Stimulated activated CD8-positive, alpha-beta memory T cell treated with anti-CD3 and anti-CD28 coated beads, Interleukin-15, amount 100 ng/mL, for 1 hour (primary cell): ENCODE results near the gene SCN5A.
A peak's percentile ranks its signal among the peaks of the same experiment; 100 is the strongest.

ENCODE experiments used
- DNase-seq: peaks from one replicate; pipeline ENCODE4 v3.0.0-alpha.2; 2020; ENCODE audit warnings: low read depth

The SCN5A gene

DNA sequence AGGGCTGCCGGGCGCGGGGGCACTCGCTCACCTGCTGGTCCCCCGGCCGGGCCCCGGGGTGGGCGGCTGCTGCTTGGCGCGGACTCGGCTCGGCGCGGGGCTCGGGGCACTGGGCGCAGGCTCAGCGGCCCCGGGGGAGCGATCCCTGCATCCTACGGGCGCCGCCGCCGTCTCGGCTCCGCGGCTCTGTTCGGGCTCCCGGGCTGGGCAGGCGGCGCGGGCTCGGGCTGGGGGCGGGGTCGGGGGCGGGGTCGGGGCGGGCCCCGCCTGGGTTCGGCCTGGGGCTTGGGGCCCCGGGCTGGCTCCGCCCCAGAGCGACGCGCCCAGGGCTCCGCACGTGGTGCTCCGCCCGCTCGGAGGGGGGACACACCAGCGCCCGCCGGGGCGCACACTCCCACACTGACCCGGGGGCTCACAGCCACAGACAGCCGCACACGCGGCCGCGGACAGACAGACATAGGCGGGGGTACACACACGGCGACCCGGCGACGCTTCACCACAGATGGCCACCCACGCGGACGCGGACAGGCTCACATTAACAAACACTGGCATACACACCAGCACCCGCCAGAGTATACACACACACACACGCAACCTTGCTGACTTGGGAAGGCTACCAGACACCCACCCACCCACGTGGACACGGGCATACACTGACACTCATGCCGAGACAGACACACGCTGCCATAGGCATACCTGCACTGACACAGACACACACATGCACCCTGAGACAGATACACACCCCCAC lies at the start of gene SCN5A:
TSS of gene SCN5A (minus strand) at position 188 of the 748 bp plus-strand sequence. CDS start 16,380 bp downstream, outside the sequence.
- DNase-seq: no peak

DNA sequence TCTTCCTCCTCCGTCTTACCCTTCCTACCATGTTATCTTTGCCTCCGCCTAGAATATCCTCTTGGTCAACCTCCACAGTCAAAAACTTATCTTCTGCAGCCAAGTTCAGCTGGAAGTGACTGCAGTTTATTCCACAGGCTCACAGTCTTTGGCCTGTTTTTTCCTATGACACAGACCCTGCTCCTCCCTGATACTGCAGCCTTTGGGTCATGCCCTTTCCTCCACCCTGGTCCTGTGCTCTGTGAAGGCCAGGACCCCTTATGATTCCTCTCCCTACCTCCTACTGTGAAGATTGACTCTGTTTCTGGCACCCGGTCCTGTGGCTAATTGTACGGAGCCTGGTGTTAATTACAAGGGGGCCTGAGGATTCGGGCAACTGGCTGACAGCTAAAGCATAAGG lies 49.3 kb upstream of the SCN5A start:
- no peak for DNase-seq

DNA sequence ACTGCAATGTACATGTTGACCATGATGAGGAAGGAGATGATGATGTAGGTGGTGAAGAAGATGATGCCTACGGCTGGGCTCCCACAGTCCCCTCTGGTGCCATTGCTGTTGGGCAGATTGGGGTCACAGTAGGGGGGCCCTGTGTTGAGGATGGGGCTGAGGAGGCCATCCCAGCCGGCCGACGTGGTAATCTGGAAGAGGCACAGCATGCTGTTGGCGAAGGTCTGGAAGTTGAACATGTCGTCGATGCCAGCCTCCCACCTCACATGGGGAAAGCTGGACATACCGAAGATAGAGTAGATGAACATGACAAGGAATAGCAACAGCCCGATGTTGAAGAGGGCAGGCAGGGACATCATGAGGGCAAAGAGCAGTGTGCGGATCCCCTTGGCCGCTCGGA lies 48.6 kb upstream of the SCN5A start:
- no peak for DNase-seq

DNA sequence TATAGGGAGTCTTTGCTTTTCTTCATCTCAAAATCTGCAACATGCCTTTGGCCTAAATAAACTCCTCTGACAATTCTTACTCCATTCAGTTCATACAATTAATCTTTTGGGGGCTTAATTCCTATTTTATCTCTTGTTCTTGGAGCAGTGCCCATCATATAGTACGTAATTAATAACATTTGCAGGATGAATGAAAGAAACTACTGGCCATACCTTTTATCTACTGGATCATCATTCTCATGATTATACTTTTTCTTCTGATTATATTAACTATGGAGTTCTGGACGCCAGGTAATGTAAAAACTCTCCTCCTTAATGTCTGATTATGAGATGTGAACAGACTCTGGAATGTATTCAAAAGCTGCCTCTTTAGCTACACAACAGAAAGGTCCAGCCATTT lies 46.5 kb upstream of the SCN5A start:
- no peak for DNase-seq

DNA sequence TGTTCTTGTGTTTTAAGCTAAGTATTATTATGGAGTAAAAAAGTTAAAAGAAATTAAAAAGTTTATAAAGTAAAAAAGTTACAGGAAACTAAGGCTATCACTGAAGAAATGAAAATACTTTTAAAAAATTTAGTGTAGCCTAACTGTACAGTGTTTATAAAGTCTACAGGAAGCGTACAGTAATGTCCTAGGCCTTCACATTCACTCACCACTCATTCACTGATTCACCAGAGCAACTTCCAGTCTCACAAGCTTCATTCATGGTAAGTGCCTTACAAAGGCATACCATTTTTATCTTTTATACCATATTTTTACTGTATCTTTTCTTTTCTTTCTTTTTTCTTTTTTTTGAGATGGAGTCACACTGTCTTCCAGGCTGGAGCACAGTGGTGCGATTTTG lies 40.7 kb upstream of the SCN5A start:
- DNase-seq: no peak

DNA sequence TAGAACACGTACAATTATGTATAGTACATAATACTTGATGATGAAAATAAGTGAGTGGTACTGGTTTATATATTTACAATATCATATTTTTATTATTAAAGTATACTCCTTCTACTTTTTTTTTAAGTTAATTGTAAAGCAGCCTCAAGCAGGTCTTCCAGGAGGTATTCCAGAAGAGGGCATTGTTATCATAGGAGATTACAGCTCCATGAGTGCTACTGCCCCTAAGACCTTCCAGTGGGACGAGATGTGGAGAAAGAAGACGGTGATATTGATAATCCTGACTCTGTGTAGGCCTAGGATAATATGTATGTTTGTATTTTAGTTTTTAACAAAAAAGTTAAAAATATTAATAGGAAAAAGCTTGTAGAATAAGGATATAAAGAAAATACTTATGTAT lies 40.3 kb upstream of the SCN5A start:
- no peak for DNase-seq

DNA sequence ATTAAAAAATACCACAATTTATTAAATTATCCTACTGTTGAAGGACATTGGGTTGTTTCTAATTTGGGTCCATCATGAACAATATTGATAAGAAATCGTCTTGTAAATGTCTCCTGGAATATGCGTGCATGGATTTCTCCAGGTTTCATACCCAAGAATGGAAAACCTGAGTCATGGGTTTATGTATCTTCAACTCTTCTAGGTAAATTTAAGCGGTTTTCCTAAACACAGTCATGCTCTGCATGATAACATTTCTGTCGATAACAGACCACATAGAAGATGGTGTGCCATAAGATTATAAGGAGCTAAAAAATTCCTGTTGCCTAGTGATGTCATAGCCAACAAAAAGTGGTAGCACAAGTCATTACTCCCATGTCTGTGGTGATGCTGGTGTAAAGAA lies 39.9 kb upstream of the SCN5A start:
- no peak for DNase-seq

DNA sequence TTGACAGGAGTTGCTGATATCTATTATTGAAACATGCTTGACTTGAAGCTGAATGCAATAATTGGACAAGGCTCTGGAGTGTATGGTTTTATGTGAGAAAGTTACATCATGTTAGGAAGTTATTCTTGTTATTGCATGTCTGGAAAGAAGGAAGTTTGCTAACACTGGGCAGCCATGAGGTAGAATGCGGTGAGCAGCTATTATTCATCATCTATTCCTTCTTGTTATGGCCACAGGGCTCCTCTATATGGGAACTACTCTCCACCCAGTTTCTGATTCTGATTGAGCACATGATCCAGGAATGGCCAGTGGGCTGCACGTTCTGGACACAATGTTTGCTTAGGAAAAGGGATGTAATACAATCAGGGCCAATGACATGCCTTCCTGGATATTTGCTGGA lies 37.8 kb upstream of the SCN5A start:
- DNase-seq: no peak

DNA sequence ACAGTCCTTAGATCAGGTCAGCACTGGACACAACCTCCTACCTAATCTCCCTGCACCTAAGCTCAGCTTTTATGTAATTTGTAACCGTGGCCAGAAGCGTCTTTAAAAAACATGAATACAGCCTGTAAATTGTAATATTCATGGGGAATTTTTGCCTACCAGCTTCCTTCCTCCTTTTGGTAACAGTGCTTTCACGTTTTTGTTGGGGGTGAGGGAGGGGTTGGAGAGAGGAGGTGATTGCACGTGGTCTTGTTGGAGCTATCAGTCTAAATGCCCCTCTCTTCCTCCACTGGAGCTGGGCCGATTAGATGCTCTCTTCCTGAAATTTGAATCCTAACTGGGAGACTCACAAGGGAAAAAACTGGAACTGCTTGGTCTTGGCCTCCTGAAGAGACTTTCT lies 35.1 kb upstream of the SCN5A start:
- no peak for DNase-seq

DNA sequence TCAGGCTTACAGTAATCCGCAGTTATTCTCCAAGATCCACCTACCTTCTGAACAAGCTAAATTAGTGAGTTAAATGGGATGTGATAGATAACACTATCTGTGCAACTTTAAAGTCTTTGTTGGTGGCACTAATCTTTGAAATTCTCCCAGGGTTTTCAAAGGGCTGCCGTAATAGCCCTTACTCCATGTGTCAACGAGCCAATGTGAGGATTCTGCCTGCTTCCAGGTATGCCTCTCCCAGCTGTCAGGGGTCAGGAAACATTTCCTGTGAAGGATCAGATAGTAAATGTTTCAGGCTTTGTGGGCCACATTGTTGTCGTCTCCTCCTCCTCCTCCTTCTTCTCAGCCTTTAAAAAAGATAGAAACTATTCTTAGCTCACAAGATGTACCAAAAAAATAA lies 20.2 kb upstream of the SCN5A start:
- no peak for DNase-seq

DNA sequence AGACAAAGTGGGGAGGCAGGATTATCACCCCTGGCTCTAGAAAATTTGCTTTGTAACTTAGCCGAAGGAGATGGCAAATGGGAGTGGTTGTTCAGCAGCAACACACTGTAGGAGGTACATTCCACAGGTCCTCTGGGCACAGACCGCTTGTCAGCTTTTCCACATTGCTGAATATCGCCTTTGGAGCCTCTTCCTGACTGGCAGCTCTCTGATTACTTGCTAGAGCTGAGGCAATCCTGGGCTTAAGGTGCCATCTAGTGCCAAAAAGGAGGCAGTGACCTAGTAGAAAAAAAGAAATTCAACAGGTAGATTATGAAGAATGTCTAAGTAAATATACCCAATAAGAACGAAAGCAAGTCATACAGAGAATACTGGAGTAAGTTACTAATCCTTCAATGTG lies 13.1 kb upstream of the SCN5A start:
- DNase-seq: no peak

DNA sequence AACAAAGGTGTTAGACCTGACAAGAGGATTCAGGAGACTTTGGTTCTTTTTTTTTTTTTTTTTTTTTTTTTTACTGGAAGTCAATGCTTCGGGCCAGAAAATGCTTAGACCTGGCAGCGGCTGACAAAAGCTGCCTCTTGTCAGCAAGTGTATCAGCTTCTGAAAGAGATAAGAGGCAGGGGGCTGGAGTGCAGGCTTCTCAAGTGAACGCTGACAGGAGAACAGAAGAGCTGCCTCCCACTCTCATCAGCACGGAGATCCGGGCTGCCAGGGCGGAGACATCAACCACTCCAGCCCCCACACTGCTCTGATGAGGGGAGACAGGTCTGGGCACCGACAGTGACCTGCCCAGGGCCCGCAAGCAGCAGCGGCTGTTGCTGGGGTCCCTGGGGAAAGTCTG lies 9.4 kb upstream of the SCN5A start:
- DNase-seq: no peak

DNA sequence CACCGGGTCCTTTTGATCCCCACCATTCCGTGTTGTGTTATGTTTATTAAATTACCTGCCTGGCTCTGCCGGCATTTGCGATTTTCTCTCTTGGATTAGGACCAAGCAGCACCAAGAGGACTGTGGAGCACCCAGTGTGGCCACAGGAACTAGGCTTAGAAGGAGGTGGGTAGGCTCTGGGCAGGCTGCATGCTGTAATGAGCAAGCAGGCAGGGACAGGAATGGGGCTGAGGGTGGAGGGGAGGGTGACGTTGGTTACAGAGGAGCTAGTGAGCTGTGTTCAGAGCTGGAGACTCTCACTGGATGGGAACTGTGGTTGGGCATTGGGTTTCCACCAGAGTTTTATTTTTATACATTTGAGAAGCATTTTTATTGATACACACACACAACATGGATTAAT lies 7.9 kb upstream of the SCN5A start:
- no peak for DNase-seq

DNA sequence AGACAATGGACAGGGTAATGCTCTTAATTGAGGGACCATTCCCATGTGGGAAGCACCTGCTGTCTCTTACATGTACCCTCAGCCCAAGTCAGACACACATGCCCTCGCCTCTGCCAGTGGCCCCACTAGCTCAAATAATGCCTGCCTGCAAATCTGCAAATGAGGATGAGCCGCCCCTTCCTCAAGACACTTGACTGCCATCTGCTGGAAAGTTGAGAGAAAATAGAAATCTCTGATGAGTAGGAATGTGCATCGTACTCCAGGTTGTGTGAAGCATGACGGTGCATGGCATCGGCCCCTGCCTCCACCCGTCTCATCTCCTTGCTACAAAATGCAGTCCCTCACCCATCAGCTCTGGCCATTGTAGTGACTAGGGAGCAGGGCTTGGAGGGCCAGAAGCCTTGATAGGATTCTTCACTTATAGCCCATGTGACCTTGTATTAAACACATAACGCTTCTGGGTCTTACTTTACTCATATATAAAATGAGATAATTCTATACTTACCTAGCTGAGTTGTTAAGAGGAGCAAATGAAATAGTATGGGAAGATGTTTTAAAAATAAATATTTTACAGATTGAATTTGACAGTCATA lies 6.3 kb upstream of the SCN5A start:
- DNase-seq: no peak

DNA sequence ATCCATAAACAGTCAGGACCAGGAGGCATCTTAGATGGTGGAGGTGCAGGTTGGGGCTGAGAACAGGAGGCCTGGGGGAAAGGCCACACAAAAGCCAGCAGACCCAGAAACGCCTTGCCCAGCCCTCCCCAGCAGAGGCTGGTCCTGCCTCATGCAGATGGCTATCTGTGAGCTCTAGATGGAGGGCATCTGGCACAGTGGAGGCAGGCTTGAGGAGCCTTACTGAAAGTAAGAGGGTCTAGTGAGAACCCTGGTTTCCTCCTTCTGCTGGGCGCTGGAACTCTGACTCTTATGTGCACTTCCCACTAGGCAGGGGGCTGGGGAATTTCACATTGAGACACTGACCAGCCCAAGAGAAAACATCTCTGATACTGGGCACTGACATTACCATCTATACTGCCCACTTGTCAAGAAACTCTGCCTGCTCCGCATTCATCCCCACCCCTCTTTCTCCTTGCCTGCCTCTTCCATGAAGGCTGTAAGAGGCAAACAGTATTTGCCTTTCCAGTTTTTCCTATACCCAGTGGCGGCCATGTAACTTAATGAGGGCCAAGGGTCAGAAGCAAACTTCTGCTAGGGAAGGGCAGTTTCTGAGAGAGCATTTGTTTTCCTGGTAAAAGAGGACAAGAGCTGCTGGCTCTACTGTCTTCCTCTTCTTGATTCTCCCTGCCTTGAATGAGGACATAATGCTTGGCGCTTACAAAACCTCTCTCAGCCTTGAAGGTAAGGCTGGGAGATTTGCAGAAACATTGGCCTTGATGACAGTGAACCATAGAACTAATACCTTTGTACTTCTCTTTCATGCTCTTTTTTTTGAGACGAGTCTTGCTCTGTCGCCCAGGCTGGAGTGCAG lies 4.4 kb upstream of the SCN5A start:
- no peak for DNase-seq

DNA sequence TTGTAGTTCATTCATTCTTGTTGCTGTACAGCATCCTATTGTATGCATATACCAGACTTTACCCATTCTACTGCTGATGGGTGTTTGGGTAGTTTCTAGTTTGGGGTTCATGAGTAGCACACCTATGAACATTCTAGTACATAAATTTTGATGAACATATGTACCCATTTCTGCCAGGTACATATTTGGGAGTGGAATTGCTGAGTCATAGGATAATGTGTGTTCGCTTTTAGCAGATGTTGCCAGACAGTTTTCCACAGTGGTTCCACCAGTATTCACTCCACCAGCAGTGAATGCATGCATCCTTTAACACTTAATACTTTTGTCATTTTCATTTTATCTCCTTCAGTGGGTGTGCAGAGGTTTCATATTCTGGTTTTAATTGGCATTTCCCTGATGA lies 3.4 kb upstream of the SCN5A start:
- no peak for DNase-seq

DNA sequence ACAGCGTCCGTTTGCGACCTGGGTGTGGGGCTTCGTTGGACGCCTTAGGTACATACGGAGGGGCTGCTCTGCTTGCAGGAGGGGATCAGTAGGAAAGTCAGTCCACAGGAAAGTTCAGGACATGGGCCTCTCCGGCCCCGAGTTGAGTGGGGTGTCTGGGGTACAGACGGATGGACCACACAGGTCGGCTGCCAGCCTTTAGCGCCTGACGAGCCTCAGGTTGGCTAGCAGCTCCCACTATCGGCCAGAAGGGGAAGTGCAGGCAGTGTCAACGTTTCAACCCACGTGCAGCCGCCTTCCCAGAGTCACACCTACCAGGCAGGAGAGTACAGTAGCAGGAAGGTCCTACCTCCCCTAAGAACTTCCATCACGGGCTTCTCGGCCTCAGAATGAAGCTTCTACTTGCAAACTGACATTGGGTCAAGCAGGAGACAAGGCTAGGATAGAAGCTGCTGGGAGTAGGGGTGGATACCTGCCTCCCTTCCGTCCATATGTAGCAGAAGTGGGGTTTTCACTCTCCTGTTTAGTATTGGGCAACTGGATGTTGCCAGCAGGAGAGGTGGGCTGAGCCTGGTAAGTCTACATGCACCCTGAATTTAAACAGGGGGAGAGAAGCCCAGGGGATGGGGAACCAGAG lies 1.8 kb upstream of the SCN5A start:
- peak; percentile 51 for DNase-seq

DNA sequence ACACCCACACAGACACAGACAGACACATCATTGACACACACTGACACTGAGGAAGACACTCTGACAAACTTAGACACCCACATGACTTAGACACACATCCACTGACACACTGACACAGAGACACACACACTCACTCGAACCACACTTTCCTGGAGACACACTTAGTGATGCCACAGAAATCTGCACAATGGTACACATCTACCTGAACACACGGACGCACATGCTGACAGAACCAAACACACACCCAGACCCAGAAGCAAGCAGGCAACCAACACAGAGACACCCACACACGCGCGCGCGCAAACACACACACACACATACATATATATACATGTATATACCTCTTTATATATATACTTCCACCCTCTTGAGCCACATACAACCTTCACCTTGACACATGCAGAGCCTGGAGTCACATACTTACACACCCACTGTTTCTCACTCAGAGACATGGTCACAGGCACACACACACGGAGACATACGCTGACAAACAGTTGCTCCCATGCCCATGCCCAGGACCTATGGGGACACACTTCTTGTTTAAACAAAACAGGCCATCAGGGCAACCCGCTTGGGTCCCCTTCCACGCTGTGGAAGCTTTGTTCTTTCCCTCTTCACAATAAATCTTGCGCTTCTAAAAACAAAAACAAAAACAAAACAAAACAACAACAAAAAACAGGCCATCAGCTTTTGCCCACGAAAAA lies 913 bp upstream of the SCN5A start:
- no peak for DNase-seq

DNA sequence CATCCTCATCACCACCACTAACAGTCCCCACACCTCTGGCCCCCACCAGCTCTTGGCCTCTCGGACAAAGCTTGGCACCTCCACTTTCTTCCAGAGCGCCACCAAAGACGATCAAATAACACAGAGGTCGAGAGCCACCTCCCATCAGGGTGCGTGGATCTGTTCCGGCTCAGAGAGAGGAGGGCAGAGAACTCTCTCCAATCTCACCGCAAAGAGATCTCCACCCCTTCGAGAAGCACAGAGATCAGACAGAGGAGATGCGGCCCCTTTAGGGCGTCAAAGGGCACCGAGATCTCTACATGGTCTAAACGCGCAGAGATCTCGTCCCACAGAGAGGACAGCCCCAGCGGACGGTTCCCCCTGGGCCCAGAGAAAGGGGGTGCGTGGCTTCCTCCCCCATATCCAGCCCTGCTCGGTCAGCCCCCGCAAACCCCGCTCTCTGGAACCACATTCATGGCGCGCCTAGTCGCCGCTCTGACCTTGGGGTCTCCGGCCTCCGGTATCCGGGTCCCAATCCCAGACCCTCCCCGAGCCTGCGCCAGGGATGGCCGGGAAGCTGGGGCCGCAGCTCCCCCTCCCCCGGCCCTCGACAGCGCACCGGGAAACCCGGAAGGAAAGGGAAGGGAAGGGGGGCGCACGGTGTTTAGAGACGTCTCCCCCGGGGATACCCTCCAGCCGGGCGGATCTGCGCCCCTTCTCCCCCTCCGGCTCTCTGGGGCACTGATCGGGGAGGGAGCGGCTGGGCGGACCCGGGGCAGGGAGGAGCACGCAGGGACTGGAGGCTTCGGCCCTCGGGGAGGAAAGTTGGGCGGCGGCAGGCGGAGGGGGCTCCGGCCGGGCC lies 608 bp downstream of the SCN5A start:
- no peak for DNase-seq

DNA sequence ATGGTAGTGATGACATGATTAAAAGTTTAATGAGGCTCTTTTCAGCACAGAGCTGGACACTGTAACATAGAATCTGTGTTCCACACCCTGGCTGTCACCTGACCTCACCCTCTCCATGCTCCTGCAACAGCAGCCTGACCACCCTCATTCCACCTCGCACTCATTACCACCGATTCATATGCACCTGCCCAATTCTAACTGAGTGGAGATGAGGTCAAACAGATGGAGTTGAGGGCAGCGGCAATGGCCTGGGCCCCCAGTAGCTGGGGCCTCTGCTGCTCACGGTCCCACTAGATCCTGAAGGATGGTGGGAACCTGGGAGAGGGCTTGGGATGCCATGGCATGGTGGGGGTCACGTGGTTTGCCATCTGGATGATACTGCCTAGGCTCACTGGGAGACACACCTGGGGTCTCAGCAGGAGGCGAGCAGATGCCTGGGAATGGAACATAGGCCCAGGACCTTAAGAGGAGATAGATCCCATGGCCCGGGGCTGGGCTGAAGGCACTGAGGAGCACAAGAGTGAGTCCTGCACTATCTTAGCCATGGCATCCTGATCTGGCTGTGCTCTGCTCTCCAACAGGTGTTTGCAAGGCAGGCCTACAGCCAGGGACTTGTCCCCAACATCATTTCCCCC lies 1.3 kb downstream of the SCN5A start:
- DNase-seq: no peak
